ENCODE data around the gene PIP5K1A.

The PIP5K1A gene

GRCh38 chr1:151175041-151175741 lies 23.2 kb upstream of the PIP5K1A start:
- Histone ChIP-seq H3K4me1 (ENCODE audit: insufficient read depth, low read length, severe bottlenecking) (no peaks in the 10 kb centered on the region), H3F3A (ENCODE audit: insufficient read depth, low read length) (no peaks in the 10 kb centered on the region), H2AFZ (ENCODE audit: low read length) (no peak overlapping the region), H3K79me2 (ENCODE audit: insufficient read depth, low read length) (no peaks in the 10 kb centered on the region), H3K9ac (ENCODE audit: low read length) (no peak overlapping the region), H4K20me1 (ENCODE audit: insufficient read depth, low read length) (no peaks in the 10 kb centered on the region), H3K4me2 (ENCODE audit: low read length) (no peak overlapping the region), H3K27ac (ENCODE audit: low read depth, low read length, poor library complexity, severe bottlenecking) (no peak overlapping the region), H3K9me2 (ENCODE audit: low read depth, low read length) (no peaks in the 10 kb centered on the region), H3K9me3 (ENCODE audit: low read length) (no peaks in the 10 kb centered on the region), H3K4me3 (ENCODE audit: low read depth, low read length, poor library complexity, severe bottlenecking) (no peak overlapping the region), H3K27me3 (ENCODE audit: insufficient read depth, low read length) (no peaks in the 10 kb centered on the region), H3K36me3 (ENCODE audit: insufficient read depth, low read length) (peaks cover 65% of the 10 kb centered on the region)
- no peak for TF ChIP-seq CTCF (IDR thresholded peaks at IDR 0.05; ENCODE audit: low read length)
- TF ChIP-seq EZH2 (IDR thresholded peaks at IDR 0.05; ENCODE audit: borderline replicate concordance, low read length) = no peak

GRCh38 chr1:151175863-151176262 lies 22.5 kb upstream of the PIP5K1A start, which contains the start of gene TMOD4:
Gene TMOD4 (minus strand): TSS chr1:151175981. CDS start chr1:151174875, 1,106 bp downstream.
- TF ChIP-seq EZH2 (IDR thresholded peaks at IDR 0.05; ENCODE audit: borderline replicate concordance, low read length) (no peak), CTCF (IDR thresholded peaks at IDR 0.05; ENCODE audit: low read length) (peak; percentile 58)
- H3K4me2 ChIP-seq (ENCODE audit: low read length) = no peak within 1 kb of the TSS

GRCh38 chr1:151176514-151177045 lies 21.8 kb upstream of the PIP5K1A start:
- peaks cover 70% of the 10 kb centered on the region for H3K36me3 ChIP-seq (ENCODE audit: insufficient read depth, low read length)
- no peaks in the 10 kb centered on the region for H3K9me2 ChIP-seq (ENCODE audit: low read depth, low read length)
- H3K9ac ChIP-seq (ENCODE audit: low read length) = no peak overlapping the region
- H3K27me3 ChIP-seq (ENCODE audit: insufficient read depth, low read length) = no peaks in the 10 kb centered on the region
- H2AFZ ChIP-seq (ENCODE audit: low read length) = no peak overlapping the region
- no peaks in the 10 kb centered on the region for H3K9me3 ChIP-seq (ENCODE audit: low read length)
- H3K79me2 ChIP-seq (ENCODE audit: insufficient read depth, low read length) = no peaks in the 10 kb centered on the region
- no peaks in the 10 kb centered on the region for H3K4me1 ChIP-seq (ENCODE audit: insufficient read depth, low read length, severe bottlenecking)
- H3F3A ChIP-seq (ENCODE audit: insufficient read depth, low read length) = no peaks in the 10 kb centered on the region
- no peak overlapping the region for H3K4me3 ChIP-seq (ENCODE audit: low read depth, low read length, poor library complexity, severe bottlenecking)
- no peak overlapping the region for H3K27ac ChIP-seq (ENCODE audit: low read depth, low read length, poor library complexity, severe bottlenecking)
- TF ChIP-seq CTCF (IDR thresholded peaks at IDR 0.05; ENCODE audit: low read length) = no peak
- no peak for TF ChIP-seq EZH2 (IDR thresholded peaks at IDR 0.05; ENCODE audit: borderline replicate concordance, low read length)
- no peak overlapping the region for H3K4me2 ChIP-seq (ENCODE audit: low read length)
- H4K20me1 ChIP-seq (ENCODE audit: insufficient read depth, low read length) = no peaks in the 10 kb centered on the region

More at GRCh38 chr1:151175863-151176262, 22.5 kb upstream of the PIP5K1A start, which contains the start of gene TMOD4:
- no peaks in the 10 kb centered on the region for H3K4me1 ChIP-seq (ENCODE audit: insufficient read depth, low read length, severe bottlenecking)
- peaks cover 65% of the 10 kb centered on the region for H3K36me3 ChIP-seq (ENCODE audit: insufficient read depth, low read length)
- no peaks in the 10 kb centered on the region for H3F3A ChIP-seq (ENCODE audit: insufficient read depth, low read length)
- H3K9me2 ChIP-seq (ENCODE audit: low read depth, low read length) = no peaks in the 10 kb centered on the region
- no peak within 1 kb of the TSS for H3K9ac ChIP-seq (ENCODE audit: low read length)
- H3K79me2 ChIP-seq (ENCODE audit: insufficient read depth, low read length) = no peaks in the 10 kb centered on the region
- H3K4me3 ChIP-seq (ENCODE audit: low read depth, low read length, poor library complexity, severe bottlenecking) = no peak within 1 kb of the TSS
- H3K27ac ChIP-seq (ENCODE audit: low read depth, low read length, poor library complexity, severe bottlenecking) = no peak within 1 kb of the TSS
- H3K27me3 ChIP-seq (ENCODE audit: insufficient read depth, low read length) = no peaks in the 10 kb centered on the region
- H3K9me3 ChIP-seq (ENCODE audit: low read length) = no peaks in the 10 kb centered on the region
- H2AFZ ChIP-seq (ENCODE audit: low read length) = no peak within 1 kb of the TSS
- H4K20me1 ChIP-seq (ENCODE audit: insufficient read depth, low read length) = no peaks in the 10 kb centered on the region
